ENCODE data around the gene CYP4F3.
"Not testable (repeated sequence)": the region's sequence is repeated elsewhere in the genome, so short reads cannot be mapped to it uniquely, and the experiment has no call there.

The CYP4F3 gene

DNA sequence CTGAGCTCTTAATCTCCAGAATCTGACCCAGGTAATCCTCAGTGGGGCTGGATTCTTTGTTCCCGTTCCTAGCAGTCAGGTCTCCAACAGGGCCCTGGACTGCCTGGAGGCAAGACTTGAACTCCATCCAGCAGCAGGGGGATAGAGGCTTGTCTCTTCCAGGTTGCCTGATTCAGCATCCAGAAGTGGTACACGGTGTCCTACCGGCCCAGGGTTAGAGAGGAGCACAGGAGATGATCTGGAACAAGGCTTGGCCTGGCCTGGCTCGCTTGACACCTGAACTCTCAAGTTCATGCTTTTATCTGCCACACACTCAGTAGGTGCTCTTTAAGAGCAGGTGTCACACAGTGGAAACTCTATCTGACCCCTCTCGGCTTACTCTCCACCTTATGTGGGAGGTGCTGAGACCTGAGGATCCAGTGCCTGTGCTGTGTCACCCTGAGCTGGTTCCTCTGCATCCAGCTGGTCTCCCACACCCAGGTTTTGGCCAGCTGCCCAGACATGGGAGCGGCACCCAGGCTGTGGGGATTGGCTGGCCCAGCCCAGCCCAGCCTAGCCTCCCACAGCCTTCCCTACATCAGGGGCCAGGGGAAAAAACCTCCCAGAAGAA, at the start of gene CYP4F3:
TSS of gene CYP4F3 (plus strand) at position 604 of the 610 bp plus-strand sequence. CDS start 519 bp downstream, outside the sequence.
- peak in 1 of 2 donors; percentile 18 for DNase-seq

GRCh38 chr19:15591796-15592195, 48.9 kb upstream of the CYP4F3 start:
- DNase-seq, result no peak

GRCh38 chr19:15592506-15592905, 48.2 kb upstream of the CYP4F3 start:
- DNase-seq, result not testable (repeated sequence)

GRCh38 chr19:15593766-15594165, 46.9 kb upstream of the CYP4F3 start:
- not testable (repeated sequence) for DNase-seq

GRCh38 chr19:15595069-15595468, 45.6 kb upstream of the CYP4F3 start:
- DNase-seq, result no peak

DNA sequence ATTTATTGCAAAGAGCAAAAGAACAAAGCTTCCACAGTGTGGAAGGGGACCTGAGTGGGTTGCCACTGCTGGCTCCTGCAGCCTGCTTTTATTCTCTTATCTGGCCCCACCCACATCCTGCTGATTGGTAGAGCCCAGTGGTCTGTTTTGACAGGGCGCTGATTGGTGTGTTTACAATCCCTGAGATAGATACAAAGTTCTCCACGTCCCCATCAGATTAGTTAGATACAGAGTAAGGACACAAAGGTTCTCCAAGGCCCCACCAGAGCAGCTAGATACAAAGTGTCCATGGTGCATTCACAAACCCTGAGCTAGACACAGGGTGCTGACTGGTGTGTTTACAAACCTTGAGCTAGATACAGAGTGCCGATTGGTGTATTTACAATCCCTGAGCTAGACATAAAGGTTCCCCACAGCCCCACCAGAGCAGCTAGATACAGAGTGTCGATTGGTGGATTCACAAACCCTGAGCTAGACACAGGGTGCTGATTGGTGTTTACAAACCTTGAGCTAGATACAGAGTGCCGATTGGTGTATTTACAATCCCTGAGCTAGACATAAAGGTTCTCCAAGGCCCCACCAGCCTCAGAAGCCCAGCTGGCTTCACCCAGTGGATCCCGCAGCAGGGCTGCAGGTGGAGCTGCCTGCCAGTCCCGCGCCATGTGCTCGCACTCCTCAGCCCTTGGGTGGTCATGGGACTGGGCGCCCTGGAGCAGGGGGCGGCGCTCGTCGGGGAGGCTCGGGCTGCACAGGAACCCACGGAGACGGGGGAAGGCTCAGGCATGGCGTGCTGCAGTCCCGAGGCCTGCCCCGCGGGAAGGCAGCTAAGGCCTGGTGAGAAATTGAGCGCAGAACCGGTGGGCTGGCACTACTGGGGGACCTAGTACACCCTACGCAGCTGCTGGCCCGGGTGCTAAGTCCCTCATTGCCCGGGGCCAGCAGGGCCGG, 32.4 kb upstream of the CYP4F3 start:
- DNase-seq, result not testable (repeated sequence)

DNA sequence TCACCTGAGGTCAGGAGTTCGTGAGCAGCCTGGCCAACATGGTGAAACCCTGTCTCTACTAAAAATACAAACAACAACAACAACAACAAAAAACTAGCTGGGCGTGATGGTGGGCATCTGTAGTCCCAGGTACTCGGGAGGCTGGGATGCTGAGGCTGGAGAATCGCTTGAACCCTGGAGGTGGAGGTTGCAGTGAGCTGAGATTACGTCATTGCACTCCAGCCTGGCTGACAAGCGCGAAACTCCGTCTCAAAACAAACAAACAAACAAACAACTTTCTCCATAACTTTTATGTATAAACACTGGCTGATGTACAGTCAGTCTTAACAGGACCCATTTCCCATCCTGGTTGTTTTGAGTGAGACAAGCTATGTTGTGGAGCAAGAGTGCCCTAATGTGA, 31.4 kb upstream of the CYP4F3 start:
- DNase-seq, result no peak

DNA sequence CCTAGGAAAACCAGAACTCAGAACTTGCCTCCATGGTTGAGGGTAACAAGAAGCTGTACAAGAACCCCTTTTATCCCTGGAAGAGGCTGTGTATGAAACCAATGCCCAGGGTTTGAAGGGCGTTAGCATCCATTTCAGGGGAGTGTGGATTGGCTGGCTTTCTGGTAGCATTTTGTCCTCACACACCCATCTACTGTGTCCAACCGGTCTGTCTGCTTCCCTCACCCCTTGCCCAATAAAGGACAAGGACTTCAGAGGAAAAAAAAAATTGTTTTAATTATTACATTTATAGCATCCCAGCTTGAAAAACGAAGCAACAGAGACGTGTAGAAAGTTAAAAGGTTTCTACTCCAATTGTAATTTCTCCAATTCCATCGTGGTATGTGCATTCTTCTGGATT, 28.4 kb upstream of the CYP4F3 start:
- DNase-seq, result no peak

GRCh38 chr19:15613338-15613737, 27.4 kb upstream of the CYP4F3 start:
- no peak for DNase-seq

GRCh38 chr19:15614507-15615379, 26.0 kb upstream of the CYP4F3 start, which contains the start of gene CYP4F8:
TSS of gene CYP4F8 (plus strand) at chr19:15615218. CDS start at chr19:15615617, 399 bp downstream.
- DNase-seq, result no peak

DNA sequence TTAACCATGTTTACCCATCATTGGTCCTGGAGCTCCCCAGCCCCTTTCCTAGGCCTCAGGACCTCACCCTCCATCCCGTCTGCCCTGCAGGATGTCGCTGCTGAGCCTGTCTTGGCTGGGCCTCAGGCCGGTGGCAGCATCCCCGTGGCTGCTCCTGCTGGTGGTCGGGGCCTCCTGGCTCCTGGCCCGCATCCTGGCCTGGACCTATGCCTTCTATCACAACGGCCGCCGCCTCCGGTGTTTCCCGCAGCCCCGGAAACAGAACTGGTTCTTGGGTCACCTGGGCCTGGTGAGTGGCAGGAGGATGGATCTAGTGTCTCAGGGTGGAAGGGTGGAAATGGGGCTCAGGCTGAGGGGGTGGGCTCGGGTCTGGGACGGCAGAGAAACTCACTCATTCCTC, 25.2 kb upstream of the CYP4F3 start:
- no peak for DNase-seq

- DNase-seq, result no peak
Measured at GRCh38 chr19:15616183-15616582, 24.5 kb upstream of the CYP4F3 start.

GRCh38 chr19:15616627-15617270, 23.9 kb upstream of the CYP4F3 start:
- DNase-seq, result no peak

DNA sequence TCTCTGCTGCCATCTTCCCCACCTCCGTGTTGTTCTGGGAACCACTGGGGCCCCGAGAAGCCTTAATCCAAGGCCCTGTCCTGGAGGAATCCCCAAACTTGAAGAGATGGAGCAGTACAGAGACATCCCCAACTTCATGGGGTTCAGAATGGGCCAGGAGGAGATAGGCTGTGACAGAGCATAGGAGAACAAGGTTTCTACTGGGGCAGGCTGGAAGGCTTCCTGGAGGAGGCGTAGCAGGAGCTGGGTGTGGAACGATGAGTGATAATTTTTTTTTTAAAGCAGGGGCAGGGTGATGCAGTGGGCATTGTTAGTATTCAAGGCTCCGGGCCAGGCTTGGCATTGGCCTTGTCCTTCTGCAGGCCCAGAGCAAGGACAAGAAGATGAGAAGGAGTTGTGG, 22.4 kb upstream of the CYP4F3 start:
- DNase-seq, result no peak

- no peak for DNase-seq
Measured at GRCh38 chr19:15621801-15622200, 18.9 kb upstream of the CYP4F3 start.

- no peak for DNase-seq
Measured at GRCh38 chr19:15622991-15623390, 17.7 kb upstream of the CYP4F3 start.

GRCh38 chr19:15623711-15624318, 16.9 kb upstream of the CYP4F3 start:
- DNase-seq, result no peak

GRCh38 chr19:15628236-15629002, 12.3 kb upstream of the CYP4F3 start:
- no peak for DNase-seq

DNA sequence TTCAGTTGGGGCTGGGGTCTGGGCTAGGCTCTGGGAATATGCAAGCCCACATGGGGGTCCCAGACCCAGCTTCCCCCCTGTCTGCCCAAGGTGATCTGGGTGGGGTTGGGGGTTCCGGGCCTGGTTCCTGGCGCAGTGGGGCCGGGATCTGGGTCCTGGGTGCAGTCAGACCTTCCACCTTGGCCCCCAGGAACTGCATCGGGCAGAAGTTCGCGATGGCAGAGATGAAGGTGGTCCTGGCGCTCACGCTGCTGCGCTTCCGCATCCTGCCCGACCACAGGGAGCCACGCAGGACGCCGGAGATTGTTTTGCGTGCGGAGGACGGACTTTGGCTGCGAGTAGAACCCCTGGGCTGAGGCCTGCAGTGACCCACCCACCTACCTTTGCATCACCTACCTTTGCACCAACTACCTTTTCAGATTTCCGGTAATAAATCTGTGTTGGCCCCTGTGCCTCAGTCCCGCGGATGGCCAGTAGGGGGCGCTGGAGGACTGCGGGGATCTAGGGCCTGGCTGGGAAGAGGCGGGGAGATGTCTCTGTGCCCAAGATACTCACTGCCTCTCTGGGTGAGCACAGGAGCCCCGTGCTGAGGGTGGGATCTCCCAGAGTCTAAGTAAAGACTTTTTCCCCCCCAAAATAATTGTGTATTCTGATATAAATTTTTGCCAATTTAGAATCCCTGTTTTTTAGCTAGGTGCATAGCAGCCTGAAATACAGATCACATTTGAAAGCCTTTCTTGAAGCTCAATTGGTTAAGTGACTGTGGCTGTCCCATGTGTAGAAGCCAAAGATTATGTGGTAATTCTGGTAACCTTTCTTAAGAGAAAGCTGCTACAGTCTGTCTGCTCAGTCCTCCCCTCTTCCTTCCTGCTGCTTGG, 11.5 kb upstream of the CYP4F3 start:
- peak; percentile 79 to 85 for DNase-seq

- DNase-seq, result peak; percentile 13 to 22
Measured at GRCh38 chr19:15631817-15632216, 8.9 kb upstream of the CYP4F3 start.
